MM.1S (cell line): ENCODE data around the gene PER2.

Source experiments
- EZH2 ChIP-seq: fragments of 300-600 bp; sonication (generic); optimal IDR thresholded peaks from 2 replicates; pipeline ENCODE3; 2017; ENCODE audit warnings: low read depth, mild to moderate bottlenecking, antibody characterized with exemption, low read length, mixed read lengths
- TF ChIP-seq, protein P1 (sequence below): fragments of 300-600 bp; sonication (generic); IDR thresholded peaks from 2 replicates; pipeline ENCODE4 v1.5.1; 2016; ENCODE audit warnings: antibody characterized with exemption, low read length, mixed read lengths

DNA sequence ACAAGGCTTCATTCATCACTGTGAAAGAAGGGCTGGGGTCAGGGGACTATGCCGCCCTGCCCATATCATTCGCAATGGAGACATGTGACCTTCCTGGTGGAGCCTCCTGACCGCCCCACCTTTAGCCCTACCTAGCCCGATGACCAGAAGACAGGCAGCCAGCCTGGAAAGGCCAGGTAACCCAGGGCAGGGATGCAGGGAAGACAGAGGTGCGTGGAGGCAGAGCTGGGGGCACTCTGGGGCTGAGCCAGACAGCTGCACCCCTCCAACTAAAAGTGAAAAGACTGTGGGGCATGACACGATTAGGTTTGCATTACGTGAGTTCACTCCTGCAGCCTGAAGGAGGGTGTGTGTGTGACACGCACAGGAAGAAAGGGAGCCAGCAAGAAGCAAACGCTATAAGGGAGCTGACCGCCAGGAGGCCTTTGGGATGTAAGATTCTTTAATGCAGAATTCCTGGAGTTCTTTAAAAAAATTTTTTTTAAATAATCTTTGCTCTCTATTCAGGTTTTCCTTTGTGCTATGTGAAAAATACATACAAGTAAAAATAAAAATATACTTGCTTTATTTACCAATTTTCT lies 44.8 kb downstream of the PER2 start:
- TF ChIP-seq, protein P1, sequence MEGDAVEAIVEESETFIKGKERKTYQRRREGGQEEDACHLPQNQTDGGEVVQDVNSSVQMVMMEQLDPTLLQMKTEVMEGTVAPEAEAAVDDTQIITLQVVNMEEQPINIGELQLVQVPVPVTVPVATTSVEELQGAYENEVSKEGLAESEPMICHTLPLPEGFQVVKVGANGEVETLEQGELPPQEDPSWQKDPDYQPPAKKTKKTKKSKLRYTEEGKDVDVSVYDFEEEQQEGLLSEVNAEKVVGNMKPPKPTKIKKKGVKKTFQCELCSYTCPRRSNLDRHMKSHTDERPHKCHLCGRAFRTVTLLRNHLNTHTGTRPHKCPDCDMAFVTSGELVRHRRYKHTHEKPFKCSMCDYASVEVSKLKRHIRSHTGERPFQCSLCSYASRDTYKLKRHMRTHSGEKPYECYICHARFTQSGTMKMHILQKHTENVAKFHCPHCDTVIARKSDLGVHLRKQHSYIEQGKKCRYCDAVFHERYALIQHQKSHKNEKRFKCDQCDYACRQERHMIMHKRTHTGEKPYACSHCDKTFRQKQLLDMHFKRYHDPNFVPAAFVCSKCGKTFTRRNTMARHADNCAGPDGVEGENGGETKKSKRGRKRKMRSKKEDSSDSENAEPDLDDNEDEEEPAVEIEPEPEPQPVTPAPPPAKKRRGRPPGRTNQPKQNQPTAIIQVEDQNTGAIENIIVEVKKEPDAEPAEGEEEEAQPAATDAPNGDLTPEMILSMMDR: no peak
- no peak for TF ChIP-seq EZH2
